H9 (cell line): ENCODE results near the gene SLC35F5. TPM values are rescaled to one million over a fixed set of nuclear protein-coding genes. Genes with fewer than 3 reads are reported as not detected.

Source experiments
- DNase-seq: peaks from one replicate; pipeline ENCODE4 v3.0.0-alpha.2; 2017
- H2AFZ ChIP-seq: one replicate; pipeline ENCODE4 v1.6.1; 2013; ENCODE audit warnings: mild to moderate bottlenecking, low read length, control low read depth, moderate library complexity
- H2AK5ac ChIP-seq: 2 replicates; pipeline ENCODE4 v1.6.1; 2013; ENCODE audit warnings: low read length, control low read depth, mixed read lengths; ENCODE audit not compliant: insufficient read length
- H2BK120ac ChIP-seq: one replicate; pipeline ENCODE4 v1.6.1; 2013; ENCODE audit warnings: low read depth, mild to moderate bottlenecking, low read length, control low read depth, inconsistent platforms; ENCODE audit not compliant: poor library complexity, severe bottlenecking
- H2BK12ac ChIP-seq: 2 replicates; pipeline ENCODE4 v1.6.1; 2013; ENCODE audit warnings: low read length, control low read depth, mixed read lengths, low read depth; ENCODE audit not compliant: insufficient read length
- H2BK15ac ChIP-seq: 2 replicates; pipeline ENCODE4 v1.6.1; 2013; ENCODE audit warnings: low read depth, low read length, control low read depth
- H2BK20ac ChIP-seq: one replicate; pipeline ENCODE4 v1.6.1; 2013; ENCODE audit warnings: low read depth, mild to moderate bottlenecking, low read length, control low read depth, inconsistent platforms; ENCODE audit not compliant: poor library complexity, severe bottlenecking
- H2BK5ac ChIP-seq: 2 replicates; pipeline ENCODE4 v1.6.1; 2013; ENCODE audit warnings: low read length, control low read depth, mixed read lengths; ENCODE audit not compliant: insufficient read length
- H3K14ac ChIP-seq: 2 replicates; pipeline ENCODE4 v1.6.1; 2013; ENCODE audit warnings: low read length, control low read depth; ENCODE audit not compliant: insufficient read depth
- H3K18ac ChIP-seq: 2 replicates; pipeline ENCODE4 v1.6.1; 2013; ENCODE audit warnings: low read depth, mild to moderate bottlenecking, mixed read lengths, low read length, control low read depth; ENCODE audit not compliant: insufficient read length
- H3K23ac ChIP-seq: 2 replicates; pipeline ENCODE4 v1.6.1; 2013; ENCODE audit warnings: low read length, control low read depth, mixed read lengths, low read depth; ENCODE audit not compliant: insufficient read length
- H3K23me2 ChIP-seq: 2 replicates; pipeline ENCODE4 v1.6.1; 2013; ENCODE audit warnings: low read depth, mild to moderate bottlenecking, mixed read lengths, low read length, control low read depth; ENCODE audit not compliant: insufficient read length, poor library complexity, severe bottlenecking
- H3K27ac ChIP-seq: 2 replicates; pipeline ENCODE4 v1.5.1; 2013; ENCODE audit warnings: low read length, control low read depth, mixed read lengths, low read depth; ENCODE audit not compliant: insufficient read length
- H3K27me3 ChIP-seq: 2 replicates; pipeline ENCODE4 v1.6.1; 2013; ENCODE audit warnings: low read length, control low read depth, inconsistent platforms; ENCODE audit not compliant: insufficient read depth
- H3K4ac ChIP-seq: 2 replicates; pipeline ENCODE4 v1.6.1; 2013; ENCODE audit warnings: low read depth, mild to moderate bottlenecking, control low read depth, inconsistent platforms, low read length, moderate library complexity
- H3K4me1 ChIP-seq: 2 replicates; pipeline ENCODE4 v1.6.1; 2013; ENCODE audit warnings: low read length, control low read depth, inconsistent platforms; ENCODE audit not compliant: insufficient read depth
- H3K4me2 ChIP-seq: 2 replicates; pipeline ENCODE4 v1.6.1; 2013; ENCODE audit warnings: low read length, control low read depth, mixed read lengths; ENCODE audit not compliant: insufficient read length, insufficient read depth
- H3K56ac ChIP-seq: 2 replicates; pipeline ENCODE4 v1.6.1; 2013; ENCODE audit warnings: low read depth, mild to moderate bottlenecking, mixed read lengths, low read length, control low read depth; ENCODE audit not compliant: insufficient read length
- H3K79me1 ChIP-seq: 2 replicates; pipeline ENCODE4 v1.6.1; 2013; ENCODE audit warnings: low read depth, mild to moderate bottlenecking, moderate library complexity, low read length, control low read depth, inconsistent platforms; ENCODE audit not compliant: insufficient read depth, poor library complexity, severe bottlenecking
- H3K79me2 ChIP-seq: 2 replicates; pipeline ENCODE4 v1.6.1; 2013; ENCODE audit warnings: low read length, control low read depth, inconsistent platforms; ENCODE audit not compliant: insufficient read depth
- H3K9ac ChIP-seq: 2 replicates; pipeline ENCODE4 v1.6.1; 2013; ENCODE audit warnings: low read length, control low read depth, mixed read lengths; ENCODE audit not compliant: insufficient read length; ENCODE audit errors: extremely low read depth
- H3K9me3 ChIP-seq: one replicate; pipeline ENCODE4 v1.6.1; 2013; ENCODE audit warnings: low read depth, low read length, inconsistent platforms; ENCODE audit not compliant: control insufficient read depth
- H3T11ph ChIP-seq: one replicate; pipeline ENCODE4 v1.6.1; 2013; ENCODE audit warnings: mild to moderate bottlenecking, low read length, control low read depth, inconsistent platforms
- H4K20me1 ChIP-seq: one replicate; pipeline ENCODE4 v1.6.1; 2013; ENCODE audit not compliant: control insufficient read depth, insufficient read length, insufficient read depth
- H4K5ac ChIP-seq: 2 replicates; pipeline ENCODE4 v1.6.1; 2013; ENCODE audit warnings: low read depth, mild to moderate bottlenecking, mixed read lengths, low read length, control low read depth; ENCODE audit not compliant: insufficient read length
- H4K8ac ChIP-seq: replicated peaks from 2 replicates; pipeline ENCODE4 v1.6.1; 2013; ENCODE audit warnings: low read length, control low read depth, mixed read lengths, low read depth; ENCODE audit not compliant: insufficient read length
- H4K91ac ChIP-seq: 2 replicates; pipeline ENCODE4 v1.6.1; 2013; ENCODE audit warnings: low read depth, mild to moderate bottlenecking, moderate library complexity, mixed read lengths, low read length, control low read depth; ENCODE audit not compliant: insufficient read length
- H3K27ac Mint-ChIP-seq, 3 experiments: 2 replicates in 2 of 3; 3 replicates in 1 of 3; pipeline ENCODE4 v1.8.0; 2020 to 2021; ENCODE audit warnings: mixed read lengths in 3 of 3, mild to moderate bottlenecking in 1 of 3, moderate library complexity in 1 of 3
- H3K27me3 Mint-ChIP-seq: 2 replicates; pipeline ENCODE4 v1.8.0; 2021; ENCODE audit warnings: low read depth, mild to moderate bottlenecking, moderate library complexity, mixed read lengths
- H3K36me3 Mint-ChIP-seq, 3 experiments: 2 replicates in 2 of 3; 3 replicates in 1 of 3; pipeline ENCODE4 v1.8.0; 2020 to 2021; ENCODE audit warnings: low read depth in 3 of 3, mixed read lengths in 3 of 3; ENCODE audit not compliant: insufficient read depth in 1 of 3
- H3K4me1 Mint-ChIP-seq, 2 experiments: 2 replicates each; pipeline ENCODE4 v1.8.0; 2020; ENCODE audit warnings: mixed read lengths in 2 of 2
- H3K4me3 Mint-ChIP-seq, 2 experiments: 2 replicates in 1 of 2; 3 replicates in 1 of 2; pipeline ENCODE4 v1.8.0; 2020 to 2021; ENCODE audit warnings: mild to moderate bottlenecking in 2 of 2, mixed read lengths in 2 of 2, moderate library complexity in 1 of 2
- H3K9me3 Mint-ChIP-seq, 2 experiments: 2 replicates in 1 of 2; 3 replicates in 1 of 2; pipeline ENCODE4 v1.8.0; 2020; ENCODE audit warnings: mild to moderate bottlenecking in 2 of 2, mixed read lengths in 2 of 2, moderate library complexity in 1 of 2
- WGBS: extraction: QIAGEN DNeasy Blood & Tissue Kit; methylation state at CpG from one replicate; pipeline ENCODE4 v1.1.7; 2013; ENCODE audit warnings: missing lambda C conversion rate, low lambda C conversion rate, mixed read lengths; ENCODE audit not compliant: insufficient read length; ENCODE audit errors: extremely low coverage; 5-methylcytosine and 5-hydroxymethylcytosine counted together
- total RNA-seq: library from RNA; stranded (reverse); gene quantifications from 2 replicates; pipeline ENCODE4 v1.2.1, GENCODE V29; 2021
- TF ChIP-seq, protein P1 (sequence below): fragments of 200-600 bp; sonication (generic); conservative IDR thresholded peaks from 3 replicates; pipeline ENCODE4 v1.8.0; 2021; ENCODE audit warnings: antibody characterized with exemption, mild to moderate bottlenecking

SLC35F5 gene
- total RNA-seq, 1 experiment from 2014 or later: 31.3 TPM

DNA sequence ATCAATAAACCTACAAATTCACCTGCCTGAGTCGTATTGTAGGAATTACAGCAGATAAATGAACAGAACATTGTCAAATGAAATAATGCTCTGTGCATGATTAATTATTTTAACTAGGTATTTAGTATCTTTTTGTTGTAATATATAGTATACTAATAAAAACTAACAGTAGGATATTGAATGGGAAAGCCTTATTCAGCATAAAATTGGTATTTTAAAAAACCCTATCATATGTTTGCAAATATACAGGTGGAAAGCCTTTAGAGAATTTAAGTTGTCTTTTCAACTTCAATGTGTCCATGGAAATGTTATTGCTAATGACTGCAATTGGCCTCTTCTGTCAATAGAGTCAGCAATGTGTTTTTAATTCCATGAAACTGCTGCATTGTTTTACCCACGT, 40.8 kb upstream of the SLC35F5 start:
- peaks cover 8 to 10% of the 10 kb centered on the region in 2 experiments for H3K4me1 Mint-ChIP-seq
- H3K9ac ChIP-seq: no peak overlapping the region
- H3T11ph ChIP-seq: no peak overlapping the region
- H2BK15ac ChIP-seq: no peak overlapping the region
- H2BK120ac ChIP-seq: no peak overlapping the region
- H3K18ac ChIP-seq: no peak overlapping the region
- H3K27me3 Mint-ChIP-seq: peaks cover 5% of the 10 kb centered on the region; the same call in 1 of the 2 replicates
- H3K79me2 ChIP-seq: no peaks in the 10 kb centered on the region
- no peak overlapping the region for H2AFZ ChIP-seq
- no peak overlapping the region for H2BK20ac ChIP-seq
- H3K23me2 ChIP-seq: no peaks in the 10 kb centered on the region
- no peak for DNase-seq
- no peaks in the 10 kb centered on the region for H3K9me3 ChIP-seq
- no peaks in the 10 kb centered on the region for H4K20me1 ChIP-seq
- H2BK5ac ChIP-seq: no peak overlapping the region
- TF ChIP-seq, protein P1, sequence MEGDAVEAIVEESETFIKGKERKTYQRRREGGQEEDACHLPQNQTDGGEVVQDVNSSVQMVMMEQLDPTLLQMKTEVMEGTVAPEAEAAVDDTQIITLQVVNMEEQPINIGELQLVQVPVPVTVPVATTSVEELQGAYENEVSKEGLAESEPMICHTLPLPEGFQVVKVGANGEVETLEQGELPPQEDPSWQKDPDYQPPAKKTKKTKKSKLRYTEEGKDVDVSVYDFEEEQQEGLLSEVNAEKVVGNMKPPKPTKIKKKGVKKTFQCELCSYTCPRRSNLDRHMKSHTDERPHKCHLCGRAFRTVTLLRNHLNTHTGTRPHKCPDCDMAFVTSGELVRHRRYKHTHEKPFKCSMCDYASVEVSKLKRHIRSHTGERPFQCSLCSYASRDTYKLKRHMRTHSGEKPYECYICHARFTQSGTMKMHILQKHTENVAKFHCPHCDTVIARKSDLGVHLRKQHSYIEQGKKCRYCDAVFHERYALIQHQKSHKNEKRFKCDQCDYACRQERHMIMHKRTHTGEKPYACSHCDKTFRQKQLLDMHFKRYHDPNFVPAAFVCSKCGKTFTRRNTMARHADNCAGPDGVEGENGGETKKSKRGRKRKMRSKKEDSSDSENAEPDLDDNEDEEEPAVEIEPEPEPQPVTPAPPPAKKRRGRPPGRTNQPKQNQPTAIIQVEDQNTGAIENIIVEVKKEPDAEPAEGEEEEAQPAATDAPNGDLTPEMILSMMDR: no peak
- H3K4me2 ChIP-seq: no peak overlapping the region
- H3K23ac ChIP-seq: no peak overlapping the region
- H4K5ac ChIP-seq: no peak overlapping the region
- H3K4ac ChIP-seq: no peak overlapping the region
- H3K27me3 ChIP-seq: no peaks in the 10 kb centered on the region
- H3K27ac Mint-ChIP-seq: no peak overlapping the region
- no peak overlapping the region for H3K14ac ChIP-seq
- no peak overlapping the region for H2BK12ac ChIP-seq
- no CpG with 5 or more reads among the region's 2 CpGs for WGBS
- no peaks in the 10 kb centered on the region for H3K79me1 ChIP-seq
- H3K9me3 Mint-ChIP-seq: no peaks in the 10 kb centered on the region
- H3K36me3 Mint-ChIP-seq: no peaks in the 10 kb centered on the region
- H3K4me3 Mint-ChIP-seq: no peak overlapping the region
- no peak overlapping the region for H3K27ac ChIP-seq
- H3K4me1 ChIP-seq: no peaks in the 10 kb centered on the region; the same call in 1 of the 2 replicates
- no peak overlapping the region for H2AK5ac ChIP-seq
- H3K56ac ChIP-seq: no peak overlapping the region
- H4K91ac ChIP-seq: no peak overlapping the region
- no peak overlapping the region for H4K8ac ChIP-seq
